GM12878 (cell line): ENCODE data around the gene MTMR3. TPM values are rescaled to one million over a fixed set of nuclear protein-coding genes. Genes with fewer than 3 reads are reported as not detected.

Experiments
- ATAC-seq: fragments of 200-7000 bp; cut with Tn5 transposase; 3 replicates; pipeline ENCODE4 v1.9.1; 2020; ENCODE audit warnings: mild to moderate bottlenecking, moderate library complexity
- BruUV-seq: library from RNA; stranded (reverse); fragments of 400-500 nt; replicated peaks from 2 replicates; lab custom pipeline; 2021; lab: Mats Ljungman, UMichigan
- CTCF ChIA-PET: fragments of 300-600 bp; sonication (Branson Sonifier 250); formaldehyde crosslinking; extraction: SDS; loops from one replicate; lab custom pipeline; 2021; ENCODE audit warnings: inconsistent platforms; lab: Yijun Ruan, JAX
- POLR2A ChIA-PET: fragments of 350-600 bp; formaldehyde crosslinking; extraction: SDS; loops from one replicate; lab custom pipeline; 2021; ENCODE audit warnings: inconsistent platforms; lab: Charles Lee
- RAD21 ChIA-PET: fragments of 300-600 bp; sonication (Branson Sonifier 250); formaldehyde crosslinking; loops from one replicate; lab custom pipeline; 2023; ENCODE audit warnings: antibody characterized with exemption; ENCODE audit not compliant: unreplicated experiment; lab: Charles Lee
- SMC1A ChIA-PET: fragments of 300-600 bp; sonication (Branson Sonifier 250); formaldehyde crosslinking; loops from one replicate; lab custom pipeline; 2023; ENCODE audit not compliant: unreplicated experiment, uncharacterized antibody; lab: Charles Lee
- DNase-seq: peaks from one replicate; pipeline ENCODE4 v3.0.0-alpha.2; 2011; ENCODE audit warnings: low read depth, low spot score
- FAIRE-seq: peaks from 3 replicates; lab custom pipeline; 2011; peaks lifted over from hg19 to GRCh38; lab: Jason Lieb, UNC
- H2AFZ ChIP-seq: 2 replicates; pipeline ENCODE4 v1.6.0; 2011; ENCODE audit warnings: low read depth, low read length, control low read depth; ENCODE audit not compliant: control insufficient read depth
- H3K27ac ChIP-seq: 2 replicates; pipeline ENCODE4 v1.5.1; 2011; ENCODE audit warnings: control low read depth; ENCODE audit not compliant: control insufficient read depth, insufficient read depth
- H3K27me3 ChIP-seq, 2 experiments: replicated peaks in 1 of 2; 2 replicates each; pipeline versions ENCODE4 v1.6.0 to v1.6.1; 2011; ENCODE audit warnings: low read length in 1 of 2; ENCODE audit not compliant: control insufficient read depth in 2 of 2, insufficient read depth in 2 of 2
- H3K36me3 ChIP-seq, 2 experiments: 2 replicates each; pipeline ENCODE4 v1.5.1; 2011; ENCODE audit warnings: low read length in 1 of 2; ENCODE audit not compliant: control insufficient read depth in 2 of 2, insufficient read depth in 2 of 2
- H3K4me1 ChIP-seq: 2 replicates; pipeline ENCODE4 v1.6.1; 2011; ENCODE audit warnings: mild to moderate bottlenecking, low read length, moderate library complexity, mixed read lengths; ENCODE audit not compliant: control insufficient read depth, insufficient read depth
- H3K4me2 ChIP-seq: 2 replicates; pipeline ENCODE4 v1.6.0; 2011; ENCODE audit warnings: control low read depth; ENCODE audit not compliant: control insufficient read depth, insufficient read depth
- H3K4me3 ChIP-seq: fragments of 200-600 bp; sonication (generic); 2 replicates; pipeline ENCODE4 v1.5.1; 2016
- H3K79me2 ChIP-seq: 2 replicates; pipeline ENCODE4 v1.6.0; 2011; ENCODE audit warnings: low read length; ENCODE audit not compliant: control insufficient read depth, insufficient read depth
- H3K9ac ChIP-seq: 2 replicates; pipeline ENCODE4 v1.8.0; 2011; ENCODE audit warnings: low read length, control low read depth, mixed read lengths; ENCODE audit not compliant: control insufficient read depth, insufficient read depth
- H3K9me3 ChIP-seq: replicated peaks from 3 replicates; pipeline ENCODE4 v1.5.1; 2011; ENCODE audit warnings: mild to moderate bottlenecking, low read length; ENCODE audit not compliant: control insufficient read depth, insufficient read depth
- H4K20me1 ChIP-seq: 2 replicates; pipeline ENCODE4 v1.6.0; 2011; ENCODE audit not compliant: control insufficient read depth, insufficient read depth
- IKZF1 ChIP-seq: fragments of 450-650 bp; conservative IDR thresholded peaks from 2 replicates; pipeline ENCODE4 v1.6.1; 2017; ENCODE audit warnings: antibody characterized with exemption, mild to moderate bottlenecking
- POLR2AphosphoS2 ChIP-seq: IDR thresholded peaks from 2 replicates; pipeline ENCODE4 v1.6.1; 2011; ENCODE audit warnings: low read depth, mild to moderate bottlenecking, low read length, improper control_type of control experiment, moderate library complexity
- ZNF24 ChIP-seq: fragments of 450-650 bp; IDR thresholded peaks from 2 replicates; pipeline ENCODE4 v1.6.1; 2017; ENCODE audit warnings: antibody characterized with exemption, mild to moderate bottlenecking
- WGBS: methylation state at CpG from one replicate; pipeline ENCODE4 v1.1.6; 2016; ENCODE audit warnings: low lambda C conversion rate; ENCODE audit not compliant: insufficient replicate concordance, insufficient coverage; ENCODE audit errors: missing lambda C conversion rate; 5-methylcytosine and 5-hydroxymethylcytosine counted together
- in situ Hi-C: fragments of 300-500 bp; cut with MboI; formaldehyde crosslinking; loops from 9 replicates; pipeline ENCODE4 v1.14.3; 2018; ENCODE audit warnings: mixed read lengths
- intact Hi-C: fragments of 100-400 bp; cut with micrococcal nuclease; formaldehyde crosslinking; loops from one replicate; pipeline ENCODE4 v1.14.2; 2022; ENCODE audit not compliant: unreplicated experiment
- polyA plus RNA-seq, 11 experiments: library from polyadenylated mRNA; depleted of rRNA in 4 of 11; unstranded in 6 of 11; stranded (reverse) in 5 of 11; fragments of >200 nt; fragmentation: Nextera tagmentation in 4 of 11; fragmentation: Illumina TruSeq in 1 of 11; extraction: Ambion mirVana in 4 of 11; extraction: Trizol in 1 of 11; gene quantifications; 1 replicate in 1 of 11; 2 replicates in 10 of 11; pipeline versions ENCODE4 v1.2.1 to v1.2.3, GENCODE V29; 2011 to 2016; ENCODE audit warnings: inconsistent platforms in 2 of 11, missing spikeins in 2 of 11, low read depth in 1 of 11
- total RNA-seq, 4 experiments: library from RNA; depleted of rRNA in 3 of 4; stranded (reverse); fragments of >200 nt in 3 of 4; fragmentation: Illumina TruSeq in 1 of 4; extraction: Trizol in 1 of 4; gene quantifications; 2 replicates each; pipeline versions ENCODE4 v1.2.1 to v1.2.3, GENCODE V29; 2013 to 2021
- TF ChIP-seq, protein P1 (sequence below): fragments of 450-650 bp; IDR thresholded peaks from 2 replicates; pipeline ENCODE4 v1.6.1; 2016; ENCODE audit warnings: mild to moderate bottlenecking

The MTMR3 gene
- total and polyA plus RNA-seq, 10 of the 15 experiments (the other 5 are each of a cell fraction or from before 2014, with no cell fraction given): 1.4 to 23.7 (median 10.6) TPM

DNA sequence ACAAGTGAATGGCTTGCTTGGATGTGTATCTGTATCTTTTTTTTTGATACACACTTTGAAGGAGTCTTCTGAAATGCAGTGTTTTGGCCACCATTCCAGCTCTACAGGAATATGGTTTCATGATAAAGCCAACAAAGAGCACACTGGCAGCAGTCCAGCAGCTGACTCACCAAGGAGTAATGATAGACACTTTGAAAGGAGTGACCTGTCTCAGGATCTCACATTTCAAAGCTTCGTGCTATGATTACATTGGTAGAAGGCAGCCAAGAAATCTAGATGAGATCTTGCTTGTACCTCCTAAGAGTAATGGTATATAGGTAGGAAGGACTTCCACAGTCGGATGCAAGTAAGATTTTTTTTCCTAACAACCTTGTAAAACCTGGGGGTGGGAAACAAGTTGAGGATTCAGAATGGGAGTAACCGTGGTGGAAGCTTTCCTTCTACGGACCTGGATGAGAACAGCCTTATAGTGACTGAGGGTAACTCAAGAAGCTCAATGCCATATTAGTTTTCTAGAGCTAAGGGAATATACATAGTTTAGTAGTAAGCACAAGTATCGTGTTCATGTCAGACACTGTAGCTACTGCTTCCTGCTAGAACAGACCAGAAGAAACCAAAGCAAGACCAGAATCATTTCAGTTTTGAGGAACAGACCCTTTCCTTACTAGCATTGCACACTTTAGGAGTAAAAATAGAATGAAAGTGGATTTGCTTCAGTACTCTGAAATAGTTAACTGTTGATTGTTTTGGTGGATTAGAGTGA is 25.0 kb downstream of the MTMR3 start:
- Histone ChIP-seq H3K4me1 (no peaks in the 10 kb centered on the region), H3K27ac (no peak overlapping the region), H3K27me3 (no peaks in the 10 kb centered on the region), H3K9ac (no peak overlapping the region), H4K20me1 (no peaks in the 10 kb centered on the region), H3K4me2 (no peak overlapping the region), H3K9me3 (no peaks in the 10 kb centered on the region), H3K4me3 (no peak overlapping the region), H3K79me2 (no peaks in the 10 kb centered on the region; the same call in none of the 2 replicates), H3K36me3 (no peaks in the 10 kb centered on the region), H2AFZ (no peak overlapping the region)
- in situ Hi-C loops (no loop called here), intact Hi-C loops (no loop called here)
- POLR2A ChIA-PET: no interaction called here
- RAD21 ChIA-PET: interaction anchor here (0.7 kb wide), 1 partner anchor 97 kb away, joined by 3 read pairs; no protein-coding TSS in a partner anchor
- DNase-seq (no peak), FAIRE-seq (no peak), ATAC-seq (no peak)
- TF ChIP-seq, protein P1, sequence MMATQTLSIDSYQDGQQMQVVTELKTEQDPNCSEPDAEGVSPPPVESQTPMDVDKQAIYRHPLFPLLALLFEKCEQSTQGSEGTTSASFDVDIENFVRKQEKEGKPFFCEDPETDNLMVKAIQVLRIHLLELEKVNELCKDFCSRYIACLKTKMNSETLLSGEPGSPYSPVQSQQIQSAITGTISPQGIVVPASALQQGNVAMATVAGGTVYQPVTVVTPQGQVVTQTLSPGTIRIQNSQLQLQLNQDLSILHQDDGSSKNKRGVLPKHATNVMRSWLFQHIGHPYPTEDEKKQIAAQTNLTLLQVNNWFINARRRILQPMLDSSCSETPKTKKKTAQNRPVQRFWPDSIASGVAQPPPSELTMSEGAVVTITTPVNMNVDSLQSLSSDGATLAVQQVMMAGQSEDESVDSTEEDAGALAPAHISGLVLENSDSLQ: peak; percentile 16; the same call in 1 of the 2 replicates
- no peak for TF ChIP-seq POLR2AphosphoS2
- CTCF ChIA-PET: interaction anchor here (0.7 to 1.4 kb wide), 5 partner anchors 19 to 282 kb away, joined by 3 to 5 read pairs (median 3); no protein-coding TSS in a partner anchor
- 97% methylated on average over 5 of the region's 5 CpGs for WGBS
- BruUV-seq: no TSS peak
- SMC1A ChIA-PET: interaction anchor here (0.7 to 1.3 kb wide), 5 partner anchors 9 to 90 kb away, joined by 3 to 5 read pairs (median 4); no protein-coding TSS in a partner anchor

DNA sequence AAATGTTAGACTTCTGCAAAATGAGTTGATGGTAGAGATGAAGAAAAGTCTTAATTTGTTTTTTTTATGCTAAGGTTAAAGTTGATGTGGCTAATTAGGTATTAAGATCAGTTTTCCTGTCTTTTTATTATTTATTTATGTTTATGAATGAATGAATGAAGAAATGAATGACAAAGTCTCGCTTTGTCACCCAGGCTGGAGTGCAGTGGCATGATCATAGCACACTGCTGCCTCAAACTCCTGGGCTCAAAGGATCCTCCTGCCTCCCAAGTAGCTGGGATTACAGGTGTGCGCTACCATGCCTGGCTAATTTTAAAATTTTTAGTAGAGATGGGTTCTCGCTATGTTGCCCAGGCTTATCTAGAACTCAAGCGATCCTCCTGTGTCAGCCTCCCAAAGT is 29.2 kb downstream of the MTMR3 start:
- H3K4me3 ChIP-seq: no peak overlapping the region
- no peak overlapping the region for H3K9ac ChIP-seq
- H3K36me3 ChIP-seq: no peaks in the 10 kb centered on the region
- no peak overlapping the region for H3K4me2 ChIP-seq
- no peak for FAIRE-seq
- POLR2A ChIA-PET: interaction anchor here (0.6 kb wide), 1 partner anchor 74 kb away, joined by 3 read pairs; no protein-coding TSS in a partner anchor
- 95% methylated on average over 4 of the region's 4 CpGs for WGBS
- no peaks in the 10 kb centered on the region for H4K20me1 ChIP-seq
- RAD21 ChIA-PET: no interaction called here
- H3K27ac ChIP-seq: no peak overlapping the region
- CTCF ChIA-PET: interaction anchor here (0.5 to 1.4 kb wide), 2 partner anchors 19 to 1832 kb away, joined by 3 to 7 read pairs; no protein-coding TSS in a partner anchor
- in situ Hi-C loops (no loop called here), intact Hi-C loops (no loop called here)
- no peak overlapping the region for H2AFZ ChIP-seq
- no peaks in the 10 kb centered on the region for H3K9me3 ChIP-seq
- peaks cover 2% of the 10 kb centered on the region; the same call in 1 of the 2 replicates for H3K79me2 ChIP-seq
- ATAC-seq: no peak
- H3K27me3 ChIP-seq: no peaks in the 10 kb centered on the region
- no peaks in the 10 kb centered on the region for H3K4me1 ChIP-seq
- no peak for DNase-seq
- TF ChIP-seq IKZF1 (no peak), ZNF24 (peak; percentile 65; the same call in 1 of the 2 replicates)
- SMC1A ChIA-PET: no interaction called here
- no TSS peak for BruUV-seq
